Keratinocyte (primary cell): ENCODE measurements around the gene CALY. TPM values are rescaled to one million over a fixed set of nuclear protein-coding genes. Genes with fewer than 3 reads are reported as not detected.

ENCODE experiments used
- DNase-seq: peaks from one replicate; pipeline ENCODE4 v3.0.0-alpha.2; 2011; ENCODE audit warnings: low read depth, missing footprints, low spot score
- FAIRE-seq: peaks from 2 replicates; lab custom pipeline; 2011; peaks lifted over from hg19 to GRCh38; lab: Jason Lieb, UNC
- H2AFZ ChIP-seq: 2 replicates; pipeline ENCODE4 v1.6.0; 2012; ENCODE audit warnings: low read length, control low read depth, inconsistent platforms; ENCODE audit not compliant: control insufficient read depth
- H3K27ac ChIP-seq: 2 replicates; pipeline ENCODE4 v1.5.1; 2011; ENCODE audit warnings: low read length; ENCODE audit not compliant: control insufficient read depth, insufficient read depth
- H3K27me3 ChIP-seq: 3 replicates; pipeline ENCODE4 v1.6.0; 2011; ENCODE audit warnings: low read length; ENCODE audit not compliant: control insufficient read depth, insufficient read depth; ENCODE audit errors: extremely low read depth
- H3K36me3 ChIP-seq, 2 experiments: 2 replicates in 1 of 2; 3 replicates in 1 of 2; pipeline ENCODE4 v1.5.1; 2011; ENCODE audit warnings: low read length in 2 of 2, mild to moderate bottlenecking in 1 of 2; ENCODE audit not compliant: control insufficient read depth in 2 of 2, insufficient read depth in 2 of 2; ENCODE audit errors: extremely low read depth in 1 of 2
- H3K4me1 ChIP-seq: 3 replicates; pipeline ENCODE4 v1.5.1; 2011; ENCODE audit warnings: low read length; ENCODE audit not compliant: control insufficient read depth, insufficient read depth; ENCODE audit errors: extremely low read depth
- H3K4me2 ChIP-seq: 3 replicates; pipeline ENCODE4 v1.6.0; 2011; ENCODE audit warnings: low read depth, low read length; ENCODE audit not compliant: control insufficient read depth, insufficient read depth; ENCODE audit errors: extremely low read depth
- H3K4me3 ChIP-seq, 3 experiments: fragments of 200-600 bp in 1 of 3; sonication (generic) in 1 of 3; 2 replicates in 2 of 3; 3 replicates in 1 of 3; pipeline ENCODE4 v1.5.1; 2011 to 2016; ENCODE audit warnings: low read length in 3 of 3, mild to moderate bottlenecking in 3 of 3, control low read depth in 2 of 3, inconsistent platforms in 1 of 3, low read depth in 1 of 3, mixed read lengths in 1 of 3, mixed run types in 1 of 3, moderate library complexity in 1 of 3; ENCODE audit not compliant: control insufficient read depth in 2 of 3, insufficient read depth in 2 of 3; ENCODE audit errors: extremely low read depth in 1 of 3
- H3K79me2 ChIP-seq: 2 replicates; pipeline ENCODE4 v1.6.0; 2012; ENCODE audit warnings: low read length; ENCODE audit not compliant: control insufficient read depth, insufficient read depth
- H3K9ac ChIP-seq: 3 replicates; pipeline ENCODE4 v1.6.0; 2011; ENCODE audit warnings: low read length; ENCODE audit not compliant: control insufficient read depth, insufficient read depth; ENCODE audit errors: extremely low read depth
- H3K9me1 ChIP-seq: 3 replicates; pipeline ENCODE4 v1.6.0; 2011; ENCODE audit warnings: low read length; ENCODE audit not compliant: control insufficient read depth, insufficient read depth; ENCODE audit errors: extremely low read depth
- H3K9me3 ChIP-seq: 2 replicates; pipeline ENCODE4 v1.5.1; 2012; ENCODE audit warnings: low read depth, low read length; ENCODE audit not compliant: control insufficient read depth
- H4K20me1 ChIP-seq: 3 replicates; pipeline ENCODE4 v1.6.0; 2011; ENCODE audit warnings: low read length; ENCODE audit not compliant: control insufficient read depth, insufficient read depth; ENCODE audit errors: extremely low read depth
- CTCF ChIP-seq, 3 experiments: IDR thresholded peaks in 1 of 3; conservative IDR thresholded peaks in 1 of 3; optimal IDR thresholded peaks in 1 of 3; 2 replicates in 2 of 3; 3 replicates in 1 of 3; pipeline versions ENCODE3 to v1.5.1; 2011; ENCODE audit warnings: low read length in 3 of 3, mild to moderate bottlenecking in 3 of 3, moderate library complexity in 2 of 3, control low read depth in 1 of 3, inconsistent platforms in 1 of 3; ENCODE audit not compliant: insufficient read depth in 2 of 3; ENCODE audit errors: extremely low read depth in 1 of 3
- EZH2 ChIP-seq: IDR thresholded peaks from one replicate; pipeline ENCODE4 v1.6.1; 2012; ENCODE audit warnings: inconsistent platforms, mild to moderate bottlenecking, low read length, moderate library complexity
- dilution Hi-C: fragments of 300-500 bp; cut with MboI; formaldehyde crosslinking; loops from one replicate; pipeline ENCODE4 v1.7.0; 2020; ENCODE audit warnings: low sequenced_read_pairs; ENCODE audit not compliant: extremely low pct_ligation_motif_present
- polyA plus RNA-seq, 5 experiments: library from polyadenylated mRNA; depleted of rRNA in 3 of 5; stranded (reverse) in 3 of 5; stranded (forward) in 1 of 5; unstranded in 1 of 5; fragments of >200 nt; gene quantifications; 1 replicate in 1 of 5; 2 replicates in 3 of 5; 3 replicates in 1 of 5; pipeline versions ENCODE4 v1.2.1 to v1.2.3, GENCODE V29; 2011 to 2012; ENCODE audit warnings: missing spikeins in 2 of 5, low read depth in 1 of 5, low replicate concordance in 1 of 5

CALY gene
- polyA plus RNA-seq, 1 donor (not counting 4 experiments of a cell fraction or from before 2014, with no cell fraction given): not detected

GRCh38 chr10:133347710-133348517, 11.2 kb upstream of the CALY start:
- Histone ChIP-seq H3K4me2 (no peak overlapping the region), H2AFZ (no peak overlapping the region), H3K79me2 (no peaks in the 10 kb centered on the region), H3K27me3 (peaks cover under 1% of the 10 kb centered on the region), H3K9me3 (no peaks in the 10 kb centered on the region), H3K4me1 (no peaks in the 10 kb centered on the region), H3K27ac (no peak overlapping the region), H3K4me3 (no peak overlapping the region), H3K36me3 (no peaks in the 10 kb centered on the region), H3K9ac (no peak overlapping the region), H3K9me1 (no peaks in the 10 kb centered on the region), H4K20me1 (no peaks in the 10 kb centered on the region)
- dilution Hi-C loops: no loop called here
- no peak for DNase-seq
- no peak for FAIRE-seq
- TF ChIP-seq CTCF (optimal IDR thresholded peaks at IDR 0.05 in 1 of 3, IDR thresholded peaks at IDR 0.05 in 1 of 3, conservative IDR thresholded peaks at IDR 0.05 in 1 of 3; ENCODE audit: extremely low read depth in 1 of 3, insufficient read depth in 2 of 3, low read length in 3 of 3): no peak
- no peak for TF ChIP-seq EZH2

- Histone ChIP-seq H3K4me3 (no peak overlapping the region), H3K4me1 (no peaks in the 10 kb centered on the region), H3K9ac (no peak overlapping the region), H2AFZ (no peak overlapping the region), H3K79me2 (no peaks in the 10 kb centered on the region), H3K9me3 (no peaks in the 10 kb centered on the region), H4K20me1 (no peaks in the 10 kb centered on the region), H3K36me3 (no peaks in the 10 kb centered on the region), H3K27ac (no peak overlapping the region), H3K9me1 (no peaks in the 10 kb centered on the region), H3K27me3 (no peaks in the 10 kb centered on the region), H3K4me2 (no peak overlapping the region)
- DNase-seq (no peak), FAIRE-seq (no peak)
- TF ChIP-seq CTCF (optimal IDR thresholded peaks at IDR 0.05 in 1 of 3, IDR thresholded peaks at IDR 0.05 in 1 of 3, conservative IDR thresholded peaks at IDR 0.05 in 1 of 3; ENCODE audit: extremely low read depth in 1 of 3, insufficient read depth in 2 of 3, low read length in 3 of 3): no peak
- no peak for TF ChIP-seq EZH2
- dilution Hi-C loops: no loop called here
Observed at GRCh38 chr10:133346413-133346812, 9.7 kb upstream of the CALY start.
